H1 (cell line): ENCODE results near the gene TTC28. TPM values are rescaled to one million over a fixed set of nuclear protein-coding genes. Genes with fewer than 3 reads are reported as not detected.

Experiments used
- CTCF ChIA-PET: fragments of 300-600 bp; sonication (Branson Sonifier 250); formaldehyde crosslinking; loops from one replicate; lab custom pipeline; 2021; ENCODE audit not compliant: partially characterized antibody; lab: Charles Lee
- POLR2A ChIA-PET: fragments of 300-600 bp; sonication (Branson Sonifier 250); formaldehyde crosslinking; loops from one replicate; lab custom pipeline; 2021; ENCODE audit warnings: inconsistent platforms; ENCODE audit not compliant: partially characterized antibody; lab: Charles Lee
- DNase-seq, 2 experiments: peaks; one replicate each; pipeline versions ENCODE4 v3.0.0 to v3.0.0-alpha.2; 2010 to 2022; ENCODE audit warnings: low spot score in 2 of 2, low read depth in 1 of 2, mixed read lengths in 1 of 2
- FAIRE-seq: peaks from 2 replicates; lab custom pipeline; 2011; peaks lifted over from hg19 to GRCh38; lab: Jason Lieb, UNC
- H2AFZ ChIP-seq: 2 replicates; pipeline ENCODE4 v1.8.1; 2012; ENCODE audit warnings: low read length, inconsistent platforms
- H2AK5ac ChIP-seq: 2 replicates; pipeline ENCODE4 v1.6.1; 2013; ENCODE audit warnings: low read depth, low read length
- H2BK120ac ChIP-seq: replicated peaks from 2 replicates; pipeline ENCODE3; 2013; ENCODE audit warnings: low read depth, low read length, inconsistent platforms
- H2BK12ac ChIP-seq: 2 replicates; pipeline ENCODE4 v1.6.1; 2013; ENCODE audit warnings: low read depth, low read length
- H2BK15ac ChIP-seq: 2 replicates; pipeline ENCODE4 v1.6.1; 2013; ENCODE audit warnings: low read length
- H2BK20ac ChIP-seq: 2 replicates; pipeline ENCODE4 v1.6.1; 2013; ENCODE audit warnings: low read length
- H2BK5ac ChIP-seq: 2 replicates; pipeline ENCODE4 v1.6.1; 2013; ENCODE audit warnings: low read depth, low read length
- H3K14ac ChIP-seq: 2 replicates; pipeline ENCODE4 v1.6.1; 2013; ENCODE audit warnings: inconsistent platforms; ENCODE audit not compliant: insufficient read length
- H3K18ac ChIP-seq: 2 replicates; pipeline ENCODE4 v1.6.1; 2013; ENCODE audit warnings: low read length; ENCODE audit errors: extremely low read depth
- H3K23ac ChIP-seq: 2 replicates; pipeline ENCODE4 v1.6.1; 2013; ENCODE audit warnings: inconsistent platforms; ENCODE audit not compliant: insufficient read length
- H3K23me2 ChIP-seq: 2 replicates; pipeline ENCODE4 v1.6.1; 2013; ENCODE audit warnings: low read depth, low read length
- H3K27ac ChIP-seq: 2 replicates; pipeline ENCODE4 v1.6.1; 2011; ENCODE audit warnings: low read depth, low read length, inconsistent platforms
- H3K27me3 ChIP-seq, 4 experiments: replicated peaks in 1 of 4; 1 replicate in 1 of 4; 2 replicates in 3 of 4; pipeline versions ENCODE4 v1.6.1 to v1.8.1; 2011 to 2013; ENCODE audit warnings: low read length in 3 of 4, mild to moderate bottlenecking in 3 of 4, inconsistent platforms in 2 of 4, mixed read lengths in 2 of 4, moderate library complexity in 1 of 4; ENCODE audit not compliant: control insufficient read depth in 3 of 4, insufficient read depth in 3 of 4; ENCODE audit errors: extremely low read depth in 1 of 4
- H3K36me3 ChIP-seq, 4 experiments: 2 replicates each; pipeline versions ENCODE4 v1.6.1 to v1.8.1; 2011 to 2013; ENCODE audit warnings: mild to moderate bottlenecking in 4 of 4, low read length in 3 of 4, moderate library complexity in 2 of 4, control low read depth in 1 of 4, inconsistent platforms in 1 of 4; ENCODE audit not compliant: insufficient read depth in 4 of 4, control insufficient read depth in 2 of 4
- H3K4ac ChIP-seq: replicated peaks from 2 replicates; pipeline ENCODE3; 2013; ENCODE audit warnings: low read length, low read depth, mixed read lengths, inconsistent platforms; ENCODE audit not compliant: insufficient read length
- H3K4me1 ChIP-seq, 4 experiments: replicated peaks in 1 of 4; 1 replicate in 1 of 4; 2 replicates in 3 of 4; pipeline versions ENCODE4 v1.6.1 to v1.8.1; 2011 to 2013; ENCODE audit warnings: low read length in 3 of 4, inconsistent platforms in 2 of 4, mixed read lengths in 1 of 4; ENCODE audit not compliant: insufficient read depth in 4 of 4, control insufficient read depth in 3 of 4
- H3K4me2 ChIP-seq, 2 experiments: 2 replicates each; pipeline versions ENCODE4 v1.6.1 to v1.8.1; 2011 to 2013; ENCODE audit warnings: low read depth in 2 of 2, low read length in 2 of 2, control low read depth in 1 of 2, inconsistent platforms in 1 of 2, mild to moderate bottlenecking in 1 of 2; ENCODE audit not compliant: insufficient read depth in 1 of 2
- H3K4me3 ChIP-seq, 4 experiments: fragments of 200-600, 300-600 bp in 1 of 4; sonication (generic), shearing (Covaris generic), sonication (Bioruptor Twin) in 1 of 4; 2 replicates each; pipeline versions ENCODE4 v1.5.1 to v1.8.1; 2011 to 2016; ENCODE audit warnings: low read length in 4 of 4, low read depth in 3 of 4, control low read depth in 2 of 4, inconsistent platforms in 2 of 4, mild to moderate bottlenecking in 2 of 4, mixed read lengths in 1 of 4, moderate library complexity in 1 of 4; ENCODE audit not compliant: insufficient read depth in 2 of 4; ENCODE audit errors: extremely low read depth in 1 of 4
- H3K56ac ChIP-seq: replicated peaks from 2 replicates; pipeline ENCODE3; 2013; ENCODE audit warnings: low read depth, mild to moderate bottlenecking, mixed read lengths, low read length, inconsistent platforms; ENCODE audit not compliant: insufficient read length
- H3K79me1 ChIP-seq: 2 replicates; pipeline ENCODE4 v1.6.1; 2013; ENCODE audit warnings: low read depth, low read length, control low read depth
- H3K79me2 ChIP-seq, 2 experiments: 2 replicates each; pipeline versions ENCODE4 v1.6.1 to v1.8.1; 2012 to 2013; ENCODE audit warnings: low read length in 2 of 2, mild to moderate bottlenecking in 2 of 2, inconsistent platforms in 1 of 2; ENCODE audit not compliant: insufficient read depth in 2 of 2, control insufficient read depth in 1 of 2
- H3K9ac ChIP-seq, 4 experiments: replicated peaks in 1 of 4; 1 replicate in 1 of 4; 2 replicates in 3 of 4; pipeline versions ENCODE4 v1.6.1 to v1.8.1; 2011 to 2013; ENCODE audit warnings: low read depth in 3 of 4, low read length in 3 of 4, control low read depth in 2 of 4, mild to moderate bottlenecking in 2 of 4, moderate library complexity in 2 of 4, inconsistent platforms in 1 of 4; ENCODE audit errors: extremely low read depth in 1 of 4
- H3K9me3 ChIP-seq, 2 experiments: 2 replicates each; pipeline versions ENCODE4 v1.6.1 to v1.8.1; 2012 to 2013; ENCODE audit warnings: mild to moderate bottlenecking in 2 of 2, moderate library complexity in 2 of 2, control low read depth in 1 of 2, inconsistent platforms in 1 of 2, low read depth in 1 of 2, low read length in 1 of 2, mixed read lengths in 1 of 2; ENCODE audit not compliant: insufficient read depth in 2 of 2
- H4K20me1 ChIP-seq, 2 experiments: replicated peaks in 1 of 2; 2 replicates each; pipeline versions ENCODE3 to v1.8.1; 2011 to 2013; ENCODE audit warnings: inconsistent platforms in 2 of 2, low read length in 2 of 2, mild to moderate bottlenecking in 1 of 2; ENCODE audit not compliant: insufficient read depth in 2 of 2, control insufficient read depth in 1 of 2
- H4K5ac ChIP-seq: 2 replicates; pipeline ENCODE4 v1.6.1; 2013; ENCODE audit warnings: low read length, low read depth, mixed read lengths, inconsistent platforms; ENCODE audit not compliant: insufficient read length
- H4K8ac ChIP-seq: 2 replicates; pipeline ENCODE4 v1.8.0; 2013; ENCODE audit warnings: mild to moderate bottlenecking, moderate library complexity, low read length, inconsistent platforms; ENCODE audit not compliant: insufficient read depth; ENCODE audit errors: extremely low read depth
- H4K91ac ChIP-seq: replicated peaks from 2 replicates; pipeline ENCODE3; 2013; ENCODE audit warnings: low read length, mixed read lengths, inconsistent platforms; ENCODE audit not compliant: insufficient read length
- WGBS, 2 experiments: shearing (Covaris generic) in 1 of 2; methylation state at CpG; one replicate each; pipeline versions ENCODE4 v1.1.6 to v1.1.7; 2013 to 2015; ENCODE audit warnings: low lambda C conversion rate in 2 of 2, mixed read lengths in 2 of 2, inconsistent platforms in 1 of 2, low coverage in 1 of 2, missing lambda C conversion rate in 1 of 2; ENCODE audit not compliant: insufficient replicate concordance in 2 of 2, insufficient coverage in 1 of 2, insufficient read length in 1 of 2; ENCODE audit errors: extremely low coverage in 1 of 2, missing lambda C conversion rate in 1 of 2; 5-methylcytosine and 5-hydroxymethylcytosine counted together
- polyA plus RNA-seq, 7 experiments: library from polyadenylated mRNA; depleted of rRNA in 3 of 7; stranded (reverse) in 5 of 7; unstranded in 2 of 7; fragments of >200 nt in 5 of 7; fragments of 200-250 nt in 2 of 7; gene quantifications; 1 replicate in 5 of 7; 2 replicates in 1 of 7; 4 replicates in 1 of 7; pipeline versions ENCODE4 v1.2.1 to v1.2.3, GENCODE V29; 2011 to 2013; ENCODE audit warnings: missing spikeins in 2 of 7, mixed read lengths in 2 of 7
- total RNA-seq: library from RNA; stranded (reverse); fragmentation: NEBNext Ultra II Directional; extraction: Animal tissue kit (Norgen Biotek cat#: 25700); gene quantifications from 2 replicates; pipeline ENCODE4 v1.2.1, GENCODE V29; 2021
- TF ChIP-seq, protein P1 (sequence below): IDR thresholded peaks from 2 replicates; pipeline ENCODE4 v1.6.1; 2011; ENCODE audit warnings: low read length, improper control_type of control experiment

Gene TTC28
- total and polyA plus RNA-seq, 2 of the 8 experiments (the other 6 are each of a cell fraction or from before 2014, with no cell fraction given) = 2.6 to 12.6 TPM

DNA sequence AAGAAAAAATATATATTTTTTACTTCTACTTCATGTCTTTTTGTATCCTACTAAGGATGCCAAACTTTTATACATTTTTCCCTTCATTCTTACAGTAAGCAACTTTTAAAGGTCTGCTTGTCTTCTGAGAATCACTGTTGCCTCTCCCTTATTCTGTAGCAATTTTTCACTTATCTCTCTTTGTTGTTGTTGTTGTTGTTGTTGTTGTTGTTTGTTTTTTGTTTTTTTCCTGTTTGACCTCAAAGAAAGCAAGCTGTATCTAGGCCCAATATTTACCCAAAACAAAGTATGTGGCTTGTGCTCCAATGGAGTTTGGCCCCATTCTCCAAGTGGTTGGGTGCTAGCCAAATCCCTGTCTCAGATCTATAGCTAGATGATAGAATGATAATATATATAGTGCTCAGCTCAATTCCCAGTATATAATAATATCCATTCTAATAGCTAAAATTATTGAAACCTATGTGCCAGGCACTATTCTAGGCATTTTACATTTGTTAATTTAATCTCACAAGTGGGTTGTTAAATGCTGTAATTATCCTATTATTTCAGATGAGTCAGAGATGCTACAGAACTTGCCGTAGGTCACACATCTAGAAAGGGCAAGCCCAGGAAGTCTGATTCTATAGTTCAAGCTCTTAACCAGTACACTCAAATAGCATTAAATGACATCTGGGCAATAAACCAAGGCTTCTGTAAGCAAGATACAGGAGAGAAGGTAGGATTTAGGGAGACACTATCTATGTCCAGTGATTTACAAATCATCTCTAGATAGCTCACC lies 555.5 kb downstream of the TTC28 start:
- H2BK15ac ChIP-seq = no peak overlapping the region
- no peak overlapping the region for H3K4ac ChIP-seq
- no peak overlapping the region for H2AK5ac ChIP-seq
- no peak overlapping the region for H4K5ac ChIP-seq
- no peak overlapping the region for H3K27ac ChIP-seq
- no peaks in the 10 kb centered on the region for H4K20me1 ChIP-seq
- H3K79me1 ChIP-seq = no peaks in the 10 kb centered on the region
- H3K23me2 ChIP-seq = no peaks in the 10 kb centered on the region
- no peak overlapping the region for H2BK5ac ChIP-seq
- H4K8ac ChIP-seq = no peak overlapping the region
- no peak overlapping the region for H3K4me2 ChIP-seq
- no peak for DNase-seq
- H3K14ac ChIP-seq = no peak overlapping the region
- H2AFZ ChIP-seq = no peak overlapping the region
- no peaks in the 10 kb centered on the region for H3K36me3 ChIP-seq
- ChIA-PET CTCF (interaction anchor here (1.4 kb wide), 1 partner anchor 12 kb away, joined by 5 read pairs; no protein-coding TSS in a partner anchor), POLR2A (no interaction called here)
- no peak overlapping the region for H3K9ac ChIP-seq
- no peak overlapping the region for H3K23ac ChIP-seq
- no peaks in the 10 kb centered on the region for H3K27me3 ChIP-seq
- no peak overlapping the region for H2BK120ac ChIP-seq
- no peak overlapping the region for H3K56ac ChIP-seq
- WGBS, 2 experiments = 100% methylated on average over 1 of the region's 1 CpG; no CpG with 5 or more reads in 1 of the 2 experiments
- H2BK20ac ChIP-seq = no peak overlapping the region
- H3K9me3 ChIP-seq = no peaks in the 10 kb centered on the region
- H3K18ac ChIP-seq = no peak overlapping the region
- H3K4me1 ChIP-seq = peaks cover 0 to 7% (median 6%) of the 10 kb centered on the region in 4 experiments; a peak in 4 of 7 replicates
- H3K4me3 ChIP-seq = no peak overlapping the region
- H3K79me2 ChIP-seq = no peaks in the 10 kb centered on the region
- no peak for FAIRE-seq
- H2BK12ac ChIP-seq = no peak overlapping the region
- no peak overlapping the region for H4K91ac ChIP-seq
- TF ChIP-seq, protein P1, sequence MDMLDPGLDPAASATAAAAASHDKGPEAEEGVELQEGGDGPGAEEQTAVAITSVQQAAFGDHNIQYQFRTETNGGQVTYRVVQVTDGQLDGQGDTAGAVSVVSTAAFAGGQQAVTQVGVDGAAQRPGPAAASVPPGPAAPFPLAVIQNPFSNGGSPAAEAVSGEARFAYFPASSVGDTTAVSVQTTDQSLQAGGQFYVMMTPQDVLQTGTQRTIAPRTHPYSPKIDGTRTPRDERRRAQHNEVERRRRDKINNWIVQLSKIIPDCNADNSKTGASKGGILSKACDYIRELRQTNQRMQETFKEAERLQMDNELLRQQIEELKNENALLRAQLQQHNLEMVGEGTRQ = no peak
